Karpas-422 (cell line): Measurements from ENCODE around the gene AGAP1. TPM values are rescaled to one million over a fixed set of nuclear protein-coding genes. Genes with fewer than 3 reads are reported as not detected.

Experiments used
- DNase-seq: peaks from one replicate; pipeline ENCODE4 v3.0.0-alpha.2; 2015
- H2AFZ ChIP-seq: fragments of 200-600 bp; sonication (generic); 2 replicates; pipeline ENCODE4 v1.6.1; 2014; ENCODE audit warnings: antibody characterized with exemption, low read length, mixed read lengths
- H3K27ac ChIP-seq: fragments of 200-600 bp; sonication (generic); 2 replicates; pipeline ENCODE4 v1.5.1; 2014; ENCODE audit warnings: mild to moderate bottlenecking, low read length, moderate library complexity
- H3K27me3 ChIP-seq: fragments of 200-600 bp; sonication (generic); 2 replicates; pipeline ENCODE4 v1.6.1; 2014; ENCODE audit warnings: low read length, mixed read lengths
- H3K36me3 ChIP-seq: fragments of 200-600 bp; sonication (generic); 2 replicates; pipeline ENCODE4 v1.6.1; 2014; ENCODE audit warnings: low read length, mixed read lengths; ENCODE audit not compliant: insufficient read depth
- H3K4me1 ChIP-seq: fragments of 200-600 bp; sonication (generic); 2 replicates; pipeline ENCODE4 v1.6.1; 2014; ENCODE audit warnings: mild to moderate bottlenecking, low read length, mixed read lengths
- H3K4me2 ChIP-seq: fragments of 200-600 bp; sonication (generic); 2 replicates; pipeline ENCODE4 v1.6.1; 2014; ENCODE audit warnings: low read length, low read depth, mild to moderate bottlenecking; ENCODE audit not compliant: poor library complexity, severe bottlenecking
- H3K4me3 ChIP-seq: fragments of 200-600 bp; sonication (generic); 2 replicates; pipeline ENCODE4 v1.5.1; 2014; ENCODE audit warnings: mild to moderate bottlenecking, antibody characterized with exemption, low read length, mixed read lengths
- H3K79me2 ChIP-seq: fragments of 200-600 bp; sonication (generic); 2 replicates; pipeline ENCODE4 v1.6.1; 2014; ENCODE audit warnings: mild to moderate bottlenecking, low read length, mixed read lengths
- H3K9ac ChIP-seq: fragments of 200-600 bp; sonication (generic); 2 replicates; pipeline ENCODE4 v1.6.0; 2014; ENCODE audit warnings: low read length
- H3K9me2 ChIP-seq: fragments of 200-600 bp; sonication (generic), shearing (Covaris generic); replicated peaks from 2 replicates; pipeline ENCODE4 v1.6.0; 2014; ENCODE audit warnings: mild to moderate bottlenecking, low read length, moderate library complexity; ENCODE audit not compliant: insufficient read depth
- H3K9me3 ChIP-seq: fragments of 300-700, 200-600 bp; sonication (generic); 2 replicates; pipeline ENCODE4 v1.6.1; 2014; ENCODE audit warnings: low read length, mixed read lengths
- H4K20me1 ChIP-seq: fragments of 200-600 bp; sonication (generic); 2 replicates; pipeline ENCODE4 v1.6.1; 2014; ENCODE audit warnings: mild to moderate bottlenecking, antibody characterized with exemption, low read length, low read depth; ENCODE audit not compliant: insufficient read depth
- total RNA-seq: library from RNA; depleted of rRNA; stranded (reverse); fragments of >200 nt; shearing (Covaris generic); gene quantifications from 2 replicates; pipeline ENCODE4 v1.2.3, GENCODE V29; 2014; ENCODE audit warnings: low replicate concordance

Gene AGAP1
- total RNA-seq, 1 experiment from 2014 or later: not detected

DNA sequence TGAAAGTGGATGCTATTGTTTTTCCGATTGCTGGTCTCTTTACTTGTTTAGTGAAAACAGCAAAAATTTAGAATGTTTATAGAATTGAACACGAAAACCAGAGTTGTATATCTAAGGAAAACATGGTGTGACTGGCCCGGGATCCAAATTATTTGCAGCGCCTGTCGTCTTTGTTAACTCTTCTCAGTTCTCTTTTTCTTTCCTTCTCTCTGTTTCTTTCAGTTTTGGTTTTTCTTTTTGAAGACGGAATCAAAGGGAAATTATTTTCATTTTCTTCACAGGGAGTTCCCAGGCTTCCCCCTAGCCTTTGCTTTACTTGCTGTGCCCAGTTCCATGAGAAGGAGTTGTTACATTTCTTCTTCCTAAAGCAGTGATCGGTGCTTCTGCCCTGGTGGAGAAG is 76.0 kb downstream of the AGAP1 start:
- Histone ChIP-seq H3K9me2 (no peaks in the 10 kb centered on the region), H3K27ac (no peak overlapping the region), H4K20me1 (no peaks in the 10 kb centered on the region), H3K27me3 (no peaks in the 10 kb centered on the region), H3K9me3 (no peaks in the 10 kb centered on the region), H3K79me2 (no peaks in the 10 kb centered on the region), H3K36me3 (no peaks in the 10 kb centered on the region), H3K4me2 (no peak overlapping the region), H2AFZ (no peak overlapping the region), H3K4me1 (no peaks in the 10 kb centered on the region), H3K9ac (no peak overlapping the region), H3K4me3 (no peak overlapping the region)
- DNase-seq: no peak

DNA sequence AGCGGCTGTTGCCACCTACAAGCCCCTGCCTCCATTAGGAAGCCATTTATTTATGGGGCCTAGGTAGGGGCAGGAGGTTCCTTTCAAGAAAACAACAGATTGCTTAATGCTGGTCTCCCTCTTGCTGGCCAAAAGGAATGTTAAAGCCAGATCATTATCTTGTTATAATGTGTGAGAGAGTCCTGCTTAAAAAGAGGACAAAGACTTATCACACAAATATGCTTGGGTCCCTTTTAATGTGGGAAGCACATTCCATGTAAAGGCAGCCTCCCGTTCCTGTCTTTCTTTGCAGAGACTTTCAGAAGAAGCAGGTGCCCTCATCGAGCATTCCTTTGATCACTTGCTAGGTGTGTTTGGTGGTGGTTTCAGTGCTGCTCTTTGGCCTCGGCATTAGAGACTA is 76.4 kb downstream of the AGAP1 start:
- Histone ChIP-seq H3K79me2 (no peaks in the 10 kb centered on the region), H3K9me3 (no peaks in the 10 kb centered on the region), H3K27me3 (no peaks in the 10 kb centered on the region), H3K4me3 (no peak overlapping the region), H3K4me2 (no peak overlapping the region), H3K4me1 (no peaks in the 10 kb centered on the region), H2AFZ (no peak overlapping the region), H4K20me1 (no peaks in the 10 kb centered on the region), H3K27ac (no peak overlapping the region), H3K9ac (no peak overlapping the region), H3K9me2 (no peaks in the 10 kb centered on the region), H3K36me3 (no peaks in the 10 kb centered on the region)
- no peak for DNase-seq

DNA sequence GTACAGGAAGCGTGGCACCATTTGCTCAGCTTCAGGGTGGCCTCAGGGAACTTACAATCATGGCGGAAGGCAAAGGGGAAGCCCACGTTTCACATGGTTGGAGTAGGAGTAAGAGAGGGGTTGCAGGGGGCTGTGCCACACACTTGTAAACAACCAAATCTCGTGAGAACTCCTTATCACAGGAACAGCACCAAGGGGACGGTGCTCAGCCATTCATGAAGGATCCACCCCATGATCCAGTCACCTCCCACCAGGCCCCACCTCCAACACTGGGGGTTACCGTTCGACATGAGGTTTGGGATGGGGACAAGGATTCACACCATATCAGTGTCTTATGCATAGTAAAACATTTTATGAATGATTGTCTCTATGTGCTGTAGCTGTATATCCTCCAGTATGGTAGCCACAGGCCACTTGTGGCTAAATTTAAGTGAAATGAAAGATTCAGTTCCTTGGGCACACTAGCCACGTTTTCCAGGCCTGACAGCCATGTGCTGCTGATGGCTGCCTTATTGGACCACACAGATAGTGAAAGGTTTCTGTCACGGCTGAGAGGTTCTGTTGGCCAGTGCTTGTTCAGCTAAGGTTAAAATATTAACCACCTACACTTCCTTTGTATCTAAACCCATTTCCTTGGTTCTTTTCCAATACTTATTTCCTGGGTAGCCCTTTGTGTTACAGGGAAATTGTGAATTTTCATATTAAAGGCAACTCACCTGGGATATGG is 77.3 kb downstream of the AGAP1 start:
- Histone ChIP-seq H4K20me1 (no peaks in the 10 kb centered on the region), H2AFZ (no peak overlapping the region), H3K27me3 (no peaks in the 10 kb centered on the region), H3K79me2 (no peaks in the 10 kb centered on the region), H3K27ac (no peak overlapping the region), H3K4me3 (no peak overlapping the region), H3K36me3 (no peaks in the 10 kb centered on the region), H3K9me2 (no peaks in the 10 kb centered on the region), H3K9me3 (no peaks in the 10 kb centered on the region), H3K9ac (no peak overlapping the region), H3K4me1 (no peaks in the 10 kb centered on the region), H3K4me2 (no peak overlapping the region)
- no peak for DNase-seq

DNA sequence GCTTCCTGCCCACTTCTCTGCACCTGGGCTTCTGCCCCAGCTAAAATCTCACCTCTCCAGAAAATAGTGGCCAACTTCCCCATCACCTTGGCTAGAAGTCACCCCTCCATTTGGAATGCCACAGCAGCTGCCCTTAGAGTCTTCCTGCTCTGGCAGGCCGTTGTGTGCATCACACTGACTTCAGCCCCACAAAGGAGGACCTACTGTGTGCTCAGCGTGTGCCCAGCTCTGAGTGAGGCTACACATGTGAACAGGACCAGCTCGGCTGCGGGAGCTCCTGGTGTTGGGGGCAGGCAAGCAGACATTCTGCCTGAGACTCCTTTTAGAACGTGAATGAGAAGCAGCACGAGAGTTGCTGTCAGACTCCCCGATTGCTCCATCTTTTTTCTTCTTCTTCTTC is 78.7 kb downstream of the AGAP1 start:
- H3K9me2 ChIP-seq: no peaks in the 10 kb centered on the region
- H3K4me3 ChIP-seq: no peak overlapping the region
- H3K79me2 ChIP-seq: no peaks in the 10 kb centered on the region
- no peaks in the 10 kb centered on the region for H3K4me1 ChIP-seq
- no peak for DNase-seq
- no peak overlapping the region for H3K4me2 ChIP-seq
- H2AFZ ChIP-seq: no peak overlapping the region
- no peak overlapping the region for H3K27ac ChIP-seq
- H3K9me3 ChIP-seq: no peaks in the 10 kb centered on the region
- no peaks in the 10 kb centered on the region for H3K27me3 ChIP-seq
- no peaks in the 10 kb centered on the region for H4K20me1 ChIP-seq
- H3K36me3 ChIP-seq: no peaks in the 10 kb centered on the region
- no peak overlapping the region for H3K9ac ChIP-seq

DNA sequence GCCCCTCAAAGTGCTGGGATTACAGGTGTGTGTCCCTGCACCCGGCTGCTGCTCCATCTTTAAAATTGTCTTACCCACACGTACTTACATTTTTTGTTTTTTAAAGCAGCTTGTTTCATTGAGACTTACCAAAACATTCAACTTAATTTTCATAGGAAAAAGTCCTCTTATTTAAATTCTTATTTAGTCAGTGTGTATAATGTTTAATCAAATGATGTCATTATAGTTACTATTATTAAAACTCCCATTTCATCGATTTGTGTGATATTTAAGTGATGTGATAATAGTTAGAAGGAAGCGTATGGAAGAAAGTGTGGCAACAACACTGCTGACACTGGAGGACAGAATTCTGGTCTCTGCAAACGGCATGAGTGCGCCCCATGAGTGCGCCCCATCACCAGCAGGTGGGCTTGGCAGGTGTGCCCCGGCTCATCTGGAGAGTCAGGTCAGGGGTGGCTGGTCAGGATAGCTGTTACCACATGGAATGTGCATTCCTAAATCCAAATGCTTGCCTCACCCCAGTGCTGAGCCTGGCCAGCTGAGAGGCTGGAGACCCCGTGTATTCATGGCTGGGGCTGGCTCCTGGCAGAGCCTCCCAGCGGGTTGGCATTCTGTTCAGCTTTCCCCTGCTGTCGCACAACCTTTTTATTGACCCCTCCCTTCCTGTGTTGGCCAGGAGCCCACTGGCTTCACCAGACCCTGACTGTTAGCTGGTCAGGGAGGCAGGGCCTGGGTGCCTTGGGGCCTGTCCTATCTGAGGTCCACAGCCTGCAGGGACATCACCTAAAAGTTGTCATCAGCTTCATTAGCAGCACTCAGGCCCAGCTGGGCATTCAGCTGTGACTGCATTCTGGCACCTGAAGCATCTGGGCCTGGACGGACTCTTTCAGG is 79.7 kb downstream of the AGAP1 start:
- no peak overlapping the region for H3K4me3 ChIP-seq
- no peaks in the 10 kb centered on the region for H3K9me2 ChIP-seq
- H3K79me2 ChIP-seq: no peaks in the 10 kb centered on the region
- no peak overlapping the region for H3K4me2 ChIP-seq
- no peaks in the 10 kb centered on the region for H3K36me3 ChIP-seq
- H2AFZ ChIP-seq: no peak overlapping the region
- no peaks in the 10 kb centered on the region for H3K4me1 ChIP-seq
- H3K27ac ChIP-seq: no peak overlapping the region
- H4K20me1 ChIP-seq: no peaks in the 10 kb centered on the region
- DNase-seq: no peak
- no peaks in the 10 kb centered on the region for H3K27me3 ChIP-seq
- no peaks in the 10 kb centered on the region for H3K9me3 ChIP-seq
- no peak overlapping the region for H3K9ac ChIP-seq

DNA sequence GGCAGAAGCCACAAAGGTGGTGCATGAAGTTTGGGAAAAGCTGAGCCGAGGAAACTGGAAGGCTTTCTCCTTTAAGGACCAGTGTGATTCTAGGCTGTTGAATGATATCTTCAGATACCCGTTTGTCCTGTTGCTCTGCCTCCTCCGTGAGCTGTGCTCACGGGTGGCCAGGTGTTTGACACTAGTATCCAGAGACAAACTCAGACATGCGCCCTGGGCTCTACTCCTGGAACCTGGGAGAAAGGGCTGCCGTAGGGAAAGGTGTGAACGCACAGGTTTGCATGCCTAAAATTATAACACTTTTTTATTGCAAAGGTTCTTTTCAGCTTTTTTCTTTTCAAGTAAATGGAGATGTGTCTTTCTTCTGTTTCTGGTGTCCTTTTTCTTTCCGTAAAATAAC is 81.6 kb downstream of the AGAP1 start:
- no peaks in the 10 kb centered on the region for H4K20me1 ChIP-seq
- no peaks in the 10 kb centered on the region for H3K79me2 ChIP-seq
- no peaks in the 10 kb centered on the region for H3K27me3 ChIP-seq
- H2AFZ ChIP-seq: no peak overlapping the region
- no peaks in the 10 kb centered on the region for H3K4me1 ChIP-seq
- no peaks in the 10 kb centered on the region for H3K9me2 ChIP-seq
- no peaks in the 10 kb centered on the region for H3K36me3 ChIP-seq
- H3K27ac ChIP-seq: no peak overlapping the region
- no peak for DNase-seq
- no peaks in the 10 kb centered on the region for H3K9me3 ChIP-seq
- no peak overlapping the region for H3K4me2 ChIP-seq
- H3K9ac ChIP-seq: no peak overlapping the region
- H3K4me3 ChIP-seq: no peak overlapping the region

DNA sequence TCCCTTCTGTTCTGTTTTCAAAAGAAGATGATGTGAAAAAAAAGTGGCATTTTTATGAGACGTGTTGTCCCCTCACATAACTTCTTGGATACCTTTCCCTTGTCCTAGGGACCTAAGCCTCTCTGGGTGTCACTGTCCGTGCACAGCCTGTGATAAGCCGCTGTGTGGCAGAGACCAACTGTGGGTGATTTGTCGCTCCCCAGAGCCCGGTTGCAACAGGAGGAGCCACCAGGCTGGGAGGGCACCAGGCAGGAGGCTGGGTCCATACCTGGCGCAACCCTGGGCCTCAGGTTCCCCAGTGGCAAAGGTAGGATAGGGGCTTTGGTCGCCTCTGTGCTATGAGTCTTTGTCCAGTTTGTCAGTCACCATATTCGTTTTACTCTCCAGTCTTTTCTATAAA is 82.1 kb downstream of the AGAP1 start:
- Histone ChIP-seq H3K4me3 (no peak overlapping the region), H4K20me1 (no peaks in the 10 kb centered on the region), H3K36me3 (no peaks in the 10 kb centered on the region), H3K4me2 (no peak overlapping the region), H3K9ac (no peak overlapping the region), H3K9me2 (no peaks in the 10 kb centered on the region), H3K27ac (no peak overlapping the region), H3K9me3 (no peaks in the 10 kb centered on the region), H3K27me3 (no peaks in the 10 kb centered on the region), H3K4me1 (no peaks in the 10 kb centered on the region), H3K79me2 (no peaks in the 10 kb centered on the region), H2AFZ (no peak overlapping the region)
- no peak for DNase-seq

DNA sequence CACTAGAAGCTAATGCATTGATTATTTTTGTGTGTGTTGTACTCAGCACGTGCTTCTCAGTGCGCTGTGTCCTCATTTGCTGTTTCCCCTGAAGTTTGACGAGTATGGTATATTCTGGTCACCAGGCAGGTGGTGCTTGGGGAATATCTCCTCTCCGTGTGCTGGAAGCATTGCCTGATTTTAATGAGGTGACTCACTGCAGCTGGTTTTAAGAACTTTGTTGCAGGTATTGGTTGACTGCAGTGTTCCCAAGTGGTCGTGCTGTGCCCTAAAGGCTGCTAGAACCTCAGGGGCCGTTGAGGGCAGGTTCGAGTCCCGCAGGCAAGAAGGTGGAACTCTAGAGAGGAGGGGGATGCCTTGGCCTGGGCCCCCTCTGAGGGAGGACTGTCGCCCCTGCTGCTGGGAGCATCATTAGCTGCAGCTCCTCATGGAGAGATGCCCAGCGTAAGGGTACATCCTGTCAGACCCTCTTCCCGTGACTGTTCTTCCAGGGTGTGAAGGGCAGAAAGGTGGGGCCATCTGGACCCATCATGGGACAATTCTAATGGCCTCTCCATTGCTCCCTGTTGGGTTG is 82.6 kb downstream of the AGAP1 start:
- Histone ChIP-seq H3K4me3 (no peak overlapping the region), H3K9me3 (no peaks in the 10 kb centered on the region), H3K27me3 (no peaks in the 10 kb centered on the region), H2AFZ (no peak overlapping the region), H3K4me2 (no peak overlapping the region), H3K36me3 (no peaks in the 10 kb centered on the region), H3K27ac (no peak overlapping the region), H3K9ac (no peak overlapping the region), H3K9me2 (no peaks in the 10 kb centered on the region), H4K20me1 (no peaks in the 10 kb centered on the region), H3K79me2 (no peaks in the 10 kb centered on the region), H3K4me1 (no peaks in the 10 kb centered on the region)
- DNase-seq: no peak
